K562 (cell line): ENCODE results near the gene PGRMC2. TPM values are rescaled to one million over a fixed set of nuclear protein-coding genes. Genes with fewer than 3 reads are reported as not detected.
A peak's percentile ranks its signal among the peaks of the same experiment; 100 is the strongest.

Experiments
- CHD4 ChIP-seq: fragments of 200-600 bp; sonication (generic); IDR thresholded peaks from 3 replicates; pipeline ENCODE4 v1.6.1; 2012; ENCODE audit warnings: low read depth, mild to moderate bottlenecking, mixed read lengths, low read length, inconsistent platforms; ENCODE audit not compliant: insufficient read depth, insufficient replicate concordance, poor library complexity, severe bottlenecking
- CTCFL ChIP-seq: IDR thresholded peaks from 2 replicates; pipeline ENCODE4 v1.6.1; 2011; ENCODE audit warnings: borderline replicate concordance, low read depth, mild to moderate bottlenecking, moderate library complexity, low read length; ENCODE audit not compliant: insufficient read depth, poor library complexity, severe bottlenecking
- CXXC5 ChIP-seq: fragments of 250-450 bp; sonication (Bioruptor Pico); IDR thresholded peaks from 2 replicates; pipeline ENCODE4 v1.8.0; 2022; ENCODE audit warnings: inconsistent platforms, mild to moderate bottlenecking, moderate library complexity
- ELF1 ChIP-seq: fragments of 200-800 bp; sonication (Bioruptor generic); IDR thresholded peaks from 2 replicates; pipeline ENCODE4 v1.6.1; 2016; ENCODE audit warnings: missing genetic modification characterization, missing compliant biosample characterization
- ELK1 ChIP-seq: sonication (generic); formaldehyde crosslinking; IDR thresholded peaks from 2 replicates; pipeline ENCODE4 v1.8.1; 2022; ENCODE audit warnings: missing genetic modification reagents
- GTF2A2 ChIP-seq: IDR thresholded peaks from 2 replicates; pipeline ENCODE4 v1.6.1; 2016; ENCODE audit warnings: mild to moderate bottlenecking, missing genetic modification characterization, missing compliant biosample characterization
- MITF ChIP-seq: IDR thresholded peaks from 2 replicates; pipeline ENCODE4 v1.6.1; 2014; ENCODE audit warnings: antibody characterized with exemption
- NKRF ChIP-seq: fragments of 450-650 bp; IDR thresholded peaks from 2 replicates; pipeline ENCODE4 v1.6.1; 2016; ENCODE audit warnings: borderline replicate concordance
- NRF1 ChIP-seq, 2 experiments: fragments of 450-650 bp; IDR thresholded peaks in 1 of 2; conservative IDR thresholded peaks in 1 of 2; 2 replicates each; pipeline ENCODE4 v1.6.1; 2014; ENCODE audit warnings: mild to moderate bottlenecking in 2 of 2
- RBM17 ChIP-seq: fragments of 200-400 bp; formaldehyde crosslinking; IDR thresholded peaks from 2 replicates; pipeline ENCODE4 v1.6.1; 2017; ENCODE audit warnings: low read depth, mild to moderate bottlenecking, low read length, borderline replicate concordance
- SNRNP70 ChIP-seq: fragments of 200-400 bp; formaldehyde crosslinking; optimal IDR thresholded peaks from 2 replicates; pipeline ENCODE3; 2017; ENCODE audit warnings: low read depth, low read length
- TAL1 ChIP-seq: fragments of 450-650 bp; IDR thresholded peaks from 2 replicates; pipeline ENCODE4 v1.6.1; 2016; ENCODE audit warnings: mild to moderate bottlenecking
- TBP ChIP-seq: optimal IDR thresholded peaks from 2 replicates; pipeline ENCODE3; 2011; ENCODE audit warnings: low read depth, low read length, improper control_type of control experiment
- TEAD1 ChIP-seq, 2 experiments: fragments of 450-650 bp in 1 of 2; sonication (generic) in 1 of 2; formaldehyde crosslinking; IDR thresholded peaks; 2 replicates each; pipeline versions ENCODE4 v1.4.0 to v1.8.0; 2020 to 2022; ENCODE audit warnings: mild to moderate bottlenecking in 2 of 2, missing genetic modification reagents in 1 of 2
- ZBTB11 ChIP-seq, 3 experiments: fragments of 200-800 bp in 1 of 3; fragments of 250-450 bp in 1 of 3; fragments of 450-650 bp in 1 of 3; sonication (Bioruptor Pico) in 1 of 3; sonication (Bioruptor generic) in 1 of 3; formaldehyde crosslinking in 1 of 3; IDR thresholded peaks; 2 replicates each; pipeline versions ENCODE4 v1.6.1 to v1.8.0; 2016 to 2022; ENCODE audit warnings: mild to moderate bottlenecking in 2 of 3, missing genetic modification characterization in 2 of 3, missing compliant biosample characterization in 1 of 3, moderate library complexity in 1 of 3
- polyA plus RNA-seq, 8 experiments: library from polyadenylated mRNA; depleted of rRNA in 4 of 8; stranded (reverse) in 5 of 8; unstranded in 3 of 8; fragments of >200 nt; fragmentation: Nextera tagmentation in 2 of 8; fragmentation: Illumina TruSeq in 1 of 8; extraction: Ambion mirVana in 2 of 8; extraction: Trizol in 1 of 8; gene quantifications; 2 replicates each; pipeline versions ENCODE4 v1.2.1 to v1.2.3, GENCODE V29; 2011 to 2014; ENCODE audit warnings: inconsistent platforms in 1 of 8, missing spikeins in 1 of 8
- total RNA-seq, 7 experiments: library from RNA; depleted of rRNA in 6 of 7; stranded (reverse); fragments of >200 nt in 6 of 7; fragmentation: Illumina TruSeq in 2 of 7; extraction: Trizol in 2 of 7; gene quantifications; 2 replicates each; pipeline versions ENCODE4 v1.2.1 to v1.2.3, GENCODE V29; 2011 to 2021; ENCODE audit warnings: low replicate concordance in 1 of 7

Gene PGRMC2
- total and polyA plus RNA-seq, 9 of the 15 experiments (the other 6 are each of a cell fraction or from before 2014, with no cell fraction given) = 12.4 to 81.3 (median 22.7) TPM

- 0 out of 6 replicates have a peak, but pooled peaks of 1 of the 3 experiments have one; percentile 34 for TF ChIP-seq ZBTB11 (CRISPR knock-in tag; IDR thresholded peaks at IDR 0.05)
- no peak for TF ChIP-seq RBM17
- TF ChIP-seq CHD4 = no peak
- TF ChIP-seq GTF2A2 (tag) = no peak
- peak; percentile 78 for TF ChIP-seq TBP
- peak; percentile 96 for TF ChIP-seq MITF
- peak; percentile 98 for TF ChIP-seq CXXC5
- TF ChIP-seq TEAD1 (CRISPR knock-in tag; IDR thresholded peaks at IDR 0.05) = peak in 1 of 2 experiments; percentile 70; a peak in 1 of 4 replicates
- TF ChIP-seq NKRF = peak; percentile 40; the same call in 1 of the 2 replicates
- TF ChIP-seq ELF1 (tag) = peak; percentile 75
- peak; percentile 100 for TF ChIP-seq NRF1 (conservative IDR thresholded peaks at IDR 0.05 in 1 of 2, IDR thresholded peaks at IDR 0.05 in 1 of 2)
- TF ChIP-seq CTCFL = peak; percentile 76
- no peak for TF ChIP-seq ELK1
- no peak for TF ChIP-seq SNRNP70
- TF ChIP-seq TAL1 = peak; percentile 4; the same call in 1 of the 2 replicates
These were observed 467 bp upstream of the PGRMC2 start (continued) for GRCh38 chr4:128287871-128288688.
